KG1 (cell line): ENCODE measurements around the gene FARP1.

Source experiments
- DNase-seq: peaks from one replicate; lab custom pipeline; 2025; lab: John Stamatoyannopoulos, UW

FARP1 gene

DNA sequence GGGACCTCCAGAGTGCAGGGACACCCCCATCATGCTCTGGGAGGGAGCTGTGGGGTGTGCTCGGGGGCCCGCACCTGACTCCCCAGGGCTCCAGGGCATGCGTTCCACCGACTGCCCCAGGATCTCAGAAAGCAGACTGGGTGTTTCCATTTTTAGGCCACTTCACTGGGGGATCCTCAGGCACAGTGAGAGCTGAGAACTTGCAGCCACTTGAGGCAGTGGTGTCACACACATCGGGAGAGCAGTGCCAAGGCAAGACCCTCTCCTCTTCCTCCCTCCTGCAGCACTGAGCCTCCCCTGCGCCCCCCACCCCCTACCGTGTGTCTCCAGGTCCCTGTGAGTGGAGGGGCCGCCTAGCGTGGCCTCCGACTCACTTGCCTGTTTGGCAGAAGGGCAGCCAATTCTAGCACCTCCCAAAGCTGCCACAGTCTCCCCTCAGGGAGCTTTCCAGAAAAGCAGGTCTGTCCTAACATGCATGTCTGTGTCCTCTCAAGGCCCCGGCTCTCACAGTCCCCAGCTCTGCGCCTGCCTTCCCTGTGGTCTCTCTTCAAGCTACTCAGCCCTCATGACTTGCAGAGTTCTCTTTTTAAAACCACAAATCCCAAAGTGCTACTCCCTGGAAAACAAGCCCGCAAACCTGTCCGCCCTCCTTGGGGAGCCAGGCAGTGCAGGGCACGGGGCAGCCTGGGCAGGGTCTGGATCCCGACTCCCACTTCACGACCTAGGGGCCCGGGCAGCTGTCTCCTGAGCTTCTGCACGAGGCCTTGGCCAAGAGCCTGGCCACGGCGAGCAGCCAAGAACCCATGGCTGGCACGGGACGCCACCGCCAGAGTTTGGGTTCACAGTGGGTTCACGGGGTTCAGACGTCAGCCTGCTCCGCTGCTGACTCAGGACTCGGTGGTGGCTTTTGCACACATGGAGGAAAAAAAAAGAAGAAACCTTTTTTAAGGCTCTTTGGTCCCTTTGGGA is 339.9 kb downstream of the FARP1 start:
- no peak for DNase-seq

DNA sequence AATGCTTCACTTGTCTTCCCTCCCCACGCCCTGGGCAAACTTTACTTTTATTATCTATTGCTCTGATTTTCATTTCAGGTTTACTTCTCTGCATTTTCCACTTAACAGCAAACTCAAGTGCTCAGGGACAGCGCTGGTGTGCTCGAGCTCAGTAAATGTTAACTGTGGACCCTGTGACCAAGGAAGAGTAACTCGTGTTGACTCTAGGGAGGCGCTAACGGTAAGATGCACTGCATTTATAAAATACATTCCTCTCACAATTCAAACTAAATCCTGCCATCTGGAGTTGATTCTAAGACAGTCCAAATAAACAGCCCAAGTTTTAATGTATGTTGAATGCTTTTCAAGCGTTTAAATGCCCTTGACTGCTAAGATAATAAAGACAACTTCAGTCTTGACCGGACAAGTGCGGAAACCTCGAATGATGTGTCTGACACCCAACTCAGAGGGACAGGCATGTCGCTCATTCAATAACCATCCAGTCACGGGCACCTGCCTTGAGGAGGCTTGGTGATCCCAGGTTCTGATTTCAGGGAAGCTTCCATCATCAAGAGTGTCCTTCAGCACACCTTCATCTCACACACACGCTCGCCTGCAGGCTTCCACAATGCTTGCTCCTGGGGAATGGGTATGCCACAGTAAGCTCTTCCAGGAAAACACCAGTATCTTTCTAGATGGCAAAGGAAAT is 340.9 kb downstream of the FARP1 start:
- no peak for DNase-seq

DNA sequence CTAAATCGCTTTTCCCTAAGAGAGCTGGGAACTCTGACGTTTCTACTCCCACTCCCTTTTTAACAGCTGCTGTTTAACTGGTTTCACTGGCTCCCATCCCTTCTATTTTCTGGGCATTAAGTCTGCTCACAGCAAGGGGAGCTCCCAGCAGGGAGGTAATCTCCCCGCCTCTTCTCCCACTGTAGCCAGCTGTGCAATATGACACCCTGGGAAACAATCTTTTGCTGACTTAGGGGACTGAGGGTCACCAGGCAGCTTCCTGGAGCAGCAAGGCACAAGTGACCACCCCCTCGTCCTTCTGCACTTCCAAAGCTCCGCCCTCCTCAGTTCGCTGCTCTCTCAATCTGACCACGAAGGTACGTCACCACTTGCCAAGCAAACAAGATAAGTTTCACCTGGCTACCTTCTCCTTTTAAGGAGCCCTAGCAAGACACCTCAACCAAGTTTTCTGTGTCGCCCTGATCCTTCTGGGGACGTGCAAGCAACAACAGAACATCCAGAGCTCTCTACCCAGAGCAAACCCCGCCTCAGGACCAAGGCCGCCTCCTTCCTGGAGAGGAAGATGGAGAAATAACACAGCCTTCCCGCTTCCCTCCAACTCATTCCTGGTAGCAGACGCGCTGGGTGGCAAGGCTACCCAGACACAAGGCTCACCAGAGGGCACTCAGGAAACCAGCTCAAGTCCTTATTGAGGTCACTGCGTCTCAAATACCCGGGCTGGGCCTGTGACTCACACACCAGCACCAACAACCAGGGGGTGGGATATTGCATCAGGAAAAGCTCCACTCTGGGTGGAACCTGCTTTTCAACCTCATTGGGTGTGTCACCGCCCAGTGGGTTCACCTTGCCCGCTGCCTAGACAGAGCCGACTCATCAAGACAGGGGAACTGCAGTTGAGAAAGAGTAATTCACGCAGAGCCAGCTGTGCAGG is 341.7 kb downstream of the FARP1 start:
- no peak for DNase-seq

DNA sequence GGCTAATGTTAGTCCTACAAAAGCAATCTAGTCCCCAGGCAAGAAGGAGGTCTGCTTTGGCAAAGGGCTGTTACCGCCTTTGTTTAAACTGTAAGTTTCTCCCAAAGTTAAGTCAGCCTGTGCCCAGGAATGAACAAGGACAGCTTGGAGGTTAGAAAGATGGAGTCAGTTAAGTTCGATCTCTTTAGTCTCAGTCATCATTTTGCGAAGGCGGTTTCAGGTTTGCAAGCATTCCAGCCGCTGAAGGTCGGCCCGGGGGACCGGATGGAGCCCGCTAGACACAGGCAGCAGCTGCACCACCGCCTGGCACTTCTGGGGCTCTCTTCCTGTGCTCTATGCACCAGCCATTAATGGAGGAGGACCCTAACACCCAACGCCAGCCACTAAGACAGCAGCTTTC is 342.7 kb downstream of the FARP1 start:
- DNase-seq: no peak

DNA sequence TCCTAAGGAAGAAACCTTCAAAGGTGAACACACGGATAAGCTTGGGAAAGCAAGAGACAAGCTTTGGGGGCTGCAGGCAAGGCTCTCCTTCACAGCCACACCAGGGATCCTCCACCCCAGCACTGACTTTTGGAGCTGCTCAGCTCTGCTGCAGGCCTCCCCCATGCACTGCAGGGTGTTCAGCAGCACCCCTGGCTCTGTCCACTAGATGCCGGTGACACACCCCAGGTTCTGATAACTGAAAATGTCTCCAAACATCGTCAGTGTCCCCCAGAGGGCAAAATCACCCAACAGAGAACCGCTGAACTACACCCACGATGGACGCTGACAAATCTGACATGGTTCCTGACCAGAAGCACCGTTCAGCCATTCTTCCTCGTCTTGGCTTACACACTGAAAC is 343.5 kb downstream of the FARP1 start:
- DNase-seq: no peak

DNA sequence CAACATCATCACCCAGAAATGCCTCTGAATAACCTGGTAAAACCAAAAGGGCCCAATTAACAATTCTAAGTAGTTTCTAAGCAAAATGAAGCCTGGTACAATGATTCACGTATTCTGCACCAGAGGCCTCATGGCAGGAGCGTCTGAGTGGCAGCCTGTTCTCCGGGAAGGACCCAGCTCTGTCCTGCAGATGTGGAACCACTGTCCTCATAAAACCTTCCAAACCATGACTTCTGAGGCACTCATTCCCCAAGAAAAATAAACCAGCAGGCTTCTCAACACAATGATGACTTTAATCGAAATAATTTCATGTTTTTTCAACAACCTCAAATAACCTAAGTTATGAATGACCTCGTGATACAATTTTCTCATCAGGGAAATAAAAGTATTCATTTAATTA is 344.1 kb downstream of the FARP1 start:
- no peak for DNase-seq

DNA sequence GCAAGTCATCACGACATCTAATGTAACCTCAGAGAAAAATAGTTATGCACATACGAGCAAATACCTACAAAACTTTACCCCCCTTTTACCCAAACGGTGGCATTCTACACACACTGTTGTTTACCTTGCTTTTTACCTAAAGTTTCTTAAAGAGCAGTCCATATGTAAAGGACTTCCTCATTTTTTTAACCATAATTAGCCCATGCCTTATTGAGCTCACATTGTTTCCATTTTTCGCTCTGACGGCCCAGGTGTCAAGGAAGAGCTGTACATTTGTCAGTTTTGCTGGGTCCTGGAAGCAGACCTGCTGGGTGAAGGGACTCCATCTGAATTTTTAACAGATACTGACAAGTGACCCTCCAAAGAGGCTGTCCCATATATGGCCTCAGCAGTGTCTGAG is 344.6 kb downstream of the FARP1 start:
- DNase-seq: no peak

DNA sequence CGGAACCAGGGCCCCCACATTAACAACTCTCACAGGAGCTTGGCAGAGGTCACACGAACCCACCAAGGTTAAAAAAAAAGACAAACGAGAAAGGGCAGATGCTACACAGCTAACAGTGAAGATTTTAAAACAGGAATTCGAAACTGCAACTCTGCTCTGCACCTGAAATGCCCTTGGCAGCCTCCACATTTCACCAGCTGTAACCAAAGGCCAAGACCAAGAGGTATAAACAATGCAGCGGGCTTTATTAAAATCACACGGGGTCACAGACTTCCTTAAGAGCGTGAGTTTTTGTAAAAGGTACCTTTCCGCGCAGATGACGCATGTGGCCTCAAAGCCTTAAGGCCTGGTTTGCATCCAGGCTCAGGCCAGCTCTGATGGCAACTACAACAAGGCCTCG is 345.8 kb downstream of the FARP1 start:
- no peak for DNase-seq

DNA sequence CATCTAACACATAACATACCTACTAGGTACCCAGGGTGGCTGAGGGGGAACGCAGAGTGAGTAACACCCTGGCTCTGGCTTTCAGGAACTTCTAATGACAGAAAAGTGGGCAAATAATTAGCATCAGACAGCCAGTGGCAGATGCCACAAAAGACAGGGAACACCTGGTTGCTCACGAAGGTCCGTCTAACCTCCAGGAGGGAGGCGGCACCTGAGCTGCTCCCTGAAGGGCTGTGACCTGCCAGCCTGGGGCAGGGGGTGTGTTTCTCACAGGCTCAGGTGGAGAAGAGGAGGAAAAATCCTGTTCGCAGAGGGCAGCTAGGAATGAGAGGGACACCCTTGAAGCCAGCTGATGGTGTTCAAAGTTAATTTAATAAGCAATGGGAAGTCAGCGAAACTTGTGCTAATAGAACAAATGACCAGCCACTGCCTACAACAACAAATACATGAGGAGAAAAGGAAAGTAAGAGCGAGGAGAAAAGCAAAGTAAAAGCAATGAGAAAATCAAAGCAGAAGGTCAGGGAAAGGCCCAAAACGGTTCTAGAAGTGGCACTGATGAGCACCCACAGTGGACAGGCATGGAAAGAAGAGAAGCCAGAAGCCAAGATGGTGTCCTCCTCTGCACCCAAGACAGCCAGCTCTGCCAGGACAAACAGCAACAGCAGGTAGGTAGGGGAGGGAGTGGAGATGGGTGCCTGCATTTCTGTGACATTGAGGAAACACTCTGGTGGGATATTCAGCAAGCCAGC is 346.7 kb downstream of the FARP1 start:
- DNase-seq: no peak

DNA sequence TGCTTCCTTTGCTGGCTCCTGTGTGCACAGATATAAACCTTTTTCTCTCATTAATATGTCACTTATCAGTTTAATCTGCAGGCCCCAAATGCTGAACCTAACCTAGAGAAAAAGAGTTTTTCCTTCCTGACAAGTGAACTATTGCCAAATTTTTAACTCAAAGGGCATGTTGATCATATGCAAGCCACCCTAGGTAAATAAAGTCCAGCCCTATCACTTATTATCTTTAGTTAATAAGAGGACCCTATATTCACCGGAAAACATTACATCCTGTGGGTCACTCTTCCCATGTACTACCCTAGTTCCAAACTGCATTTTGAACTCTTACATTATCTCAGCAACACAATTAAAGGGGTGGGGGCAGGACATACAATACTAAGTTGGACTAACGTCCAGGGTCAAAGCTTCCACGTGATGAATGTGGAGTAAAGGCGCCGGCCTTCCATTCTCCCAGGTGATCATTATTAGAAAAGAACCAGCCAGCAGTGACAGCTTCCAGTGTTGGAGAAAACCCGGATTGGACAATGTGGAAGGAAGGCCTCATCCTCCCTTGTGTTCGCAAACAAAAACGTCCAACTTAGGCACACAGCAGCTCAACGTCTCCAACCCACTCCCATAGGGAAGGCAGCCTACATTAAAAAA is 347.4 kb downstream of the FARP1 start:
- no peak for DNase-seq

DNA sequence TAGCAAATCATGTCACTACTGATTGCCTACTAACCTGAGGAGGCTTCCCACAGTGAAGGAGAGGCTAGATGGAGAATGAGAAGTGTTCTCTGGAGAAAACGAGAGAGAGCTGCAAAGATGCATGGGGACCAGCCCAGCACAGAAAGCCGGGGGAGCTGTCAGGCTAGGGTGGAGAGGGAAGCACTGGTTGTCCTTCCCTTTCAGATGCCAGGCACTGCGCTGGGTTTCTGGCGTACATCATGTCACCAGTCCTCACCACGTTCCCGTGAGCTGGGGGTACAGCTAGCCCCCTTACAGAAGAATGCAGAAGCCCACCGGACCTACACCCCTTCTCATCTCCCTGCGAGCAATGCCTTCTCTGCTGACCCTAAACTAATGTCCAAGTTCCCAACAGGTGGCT is 348.0 kb downstream of the FARP1 start:
- no peak for DNase-seq

DNA sequence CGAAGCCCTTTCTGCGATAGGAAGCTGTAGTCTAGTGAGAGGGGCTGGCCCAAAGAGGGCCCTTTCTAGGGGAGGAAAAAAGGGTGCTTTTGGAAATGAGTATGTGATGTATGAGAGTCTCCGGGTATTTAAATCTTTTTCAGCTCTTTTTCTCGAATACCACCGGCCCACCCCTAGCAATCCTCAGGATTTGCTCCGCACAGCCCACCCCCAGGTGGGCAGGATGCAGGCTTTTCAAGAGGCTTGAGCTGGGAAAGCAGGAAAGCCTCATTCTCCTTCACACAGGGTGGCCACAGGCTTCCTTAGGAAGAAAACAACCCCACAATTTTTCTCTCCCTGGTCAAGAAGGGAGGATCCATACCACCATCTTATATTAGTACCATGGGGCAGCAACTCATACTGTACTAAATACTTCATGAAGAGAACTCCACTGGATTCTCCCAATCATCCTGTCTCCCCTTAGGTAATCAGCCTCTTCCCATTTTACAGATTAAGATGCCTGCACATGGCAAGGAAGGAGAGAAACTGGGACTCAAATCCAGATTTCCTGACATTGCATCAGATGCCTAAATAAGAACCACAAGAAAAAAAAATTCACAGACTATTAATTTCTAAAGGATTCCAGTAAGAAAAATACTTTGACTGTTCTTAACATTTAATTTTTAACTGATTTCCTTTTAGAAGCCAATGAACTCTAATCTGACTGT is 349.6 kb downstream of the FARP1 start:
- DNase-seq: no peak

DNA sequence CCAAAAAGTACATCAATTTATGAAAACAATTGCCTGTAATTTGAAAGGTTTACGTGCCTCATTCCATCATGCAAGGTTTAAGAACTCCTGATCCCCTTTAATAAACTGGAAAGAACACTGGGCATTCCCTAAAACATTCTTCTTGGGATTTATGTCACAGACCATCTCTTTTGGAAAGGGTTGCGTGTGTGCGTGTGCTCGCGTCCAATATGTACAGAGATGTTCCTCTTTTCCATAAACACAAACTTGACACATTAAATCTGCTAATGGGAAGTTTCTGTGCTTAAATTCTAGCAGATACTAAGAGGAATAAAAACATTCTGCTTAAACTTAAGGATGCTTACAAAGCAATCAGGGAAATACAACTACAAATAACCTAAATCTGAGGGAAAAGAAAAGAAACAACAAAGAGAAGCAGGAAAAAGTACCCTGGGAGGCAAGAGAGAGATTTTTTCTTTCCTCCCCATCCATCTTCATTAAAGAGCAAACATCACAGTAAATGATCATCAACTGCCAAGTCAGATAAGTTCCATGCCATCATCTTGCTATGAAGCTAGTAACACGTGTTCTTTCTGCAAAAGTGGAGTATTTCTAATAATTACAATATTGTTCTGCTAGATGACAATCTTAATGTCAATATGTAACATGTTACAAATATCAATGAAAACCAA is 350.3 kb downstream of the FARP1 start:
- no peak for DNase-seq

DNA sequence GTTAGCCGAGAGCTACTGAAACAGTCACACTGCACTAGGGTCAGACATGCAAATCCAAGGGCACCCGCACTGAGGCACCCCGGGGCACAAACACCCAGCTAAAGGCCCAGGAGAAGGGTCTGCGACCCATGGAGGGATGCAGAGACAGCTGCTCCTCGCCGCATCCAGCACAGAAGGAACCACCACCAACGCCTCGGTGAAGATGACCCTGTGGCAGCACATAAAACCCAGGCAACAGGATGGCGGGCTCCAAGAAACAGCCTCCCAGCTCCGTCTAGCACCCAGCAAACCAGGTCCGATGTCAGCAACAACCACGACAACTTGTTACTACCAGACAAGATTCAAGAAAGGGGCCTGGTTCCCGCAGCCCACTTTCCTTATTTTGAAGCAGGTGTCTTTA is 351.9 kb downstream of the FARP1 start:
- DNase-seq: no peak

DNA sequence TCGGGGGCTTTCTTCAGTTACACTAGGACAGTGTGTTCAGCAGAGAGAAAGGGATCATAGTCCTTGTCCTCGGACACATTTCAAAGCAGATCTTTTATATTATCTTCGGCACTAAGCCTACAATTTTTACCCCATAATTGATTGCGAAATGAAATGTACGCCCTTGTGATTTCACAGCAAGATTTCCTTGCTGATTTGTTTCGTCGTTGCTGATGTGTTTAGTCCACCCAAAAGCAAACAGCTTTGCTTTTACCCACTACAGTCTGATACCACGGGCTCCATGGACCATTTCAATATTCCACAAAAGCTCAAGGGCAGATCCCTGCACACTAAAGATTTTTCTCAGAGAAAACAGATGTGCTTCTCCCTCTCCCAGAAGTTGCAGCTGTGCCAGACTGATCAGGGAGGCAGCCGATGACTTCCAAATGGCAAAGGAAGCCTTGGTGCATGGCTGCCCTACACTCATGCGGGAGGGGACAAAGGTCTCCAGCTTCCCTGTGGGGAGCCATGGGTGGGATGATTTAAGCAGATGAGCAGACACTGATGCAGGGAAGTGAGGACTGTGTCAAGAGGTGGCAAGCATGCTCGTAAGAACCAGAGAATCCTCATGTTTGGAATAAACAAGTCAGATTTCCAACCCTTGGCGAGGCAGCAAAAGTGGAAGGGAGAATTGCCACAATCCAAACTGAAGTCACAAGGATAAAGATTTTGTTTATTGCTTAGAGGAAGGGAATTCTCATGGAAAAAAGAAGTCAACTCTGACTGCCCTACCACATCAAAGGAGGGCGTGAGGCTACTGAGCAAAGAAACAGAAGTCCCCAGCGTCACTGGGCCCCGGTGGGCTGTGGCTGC is 353.0 kb downstream of the FARP1 start:
- DNase-seq: no peak

DNA sequence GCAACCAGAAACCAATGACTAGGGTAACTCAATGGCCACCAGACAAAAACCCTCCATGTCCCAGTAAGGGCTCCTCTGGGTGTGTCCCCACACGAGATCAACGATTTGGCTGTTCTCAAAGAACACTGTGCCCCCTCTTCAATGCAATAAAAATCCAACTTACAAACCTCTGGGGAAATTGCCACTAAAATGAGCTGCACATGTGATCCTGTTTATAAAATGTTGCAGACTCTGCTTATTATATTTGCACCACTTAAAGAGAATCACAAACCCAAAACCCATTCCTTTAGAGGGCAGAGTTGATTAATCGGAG is 353.5 kb downstream of the FARP1 start:
- DNase-seq: no peak

DNA sequence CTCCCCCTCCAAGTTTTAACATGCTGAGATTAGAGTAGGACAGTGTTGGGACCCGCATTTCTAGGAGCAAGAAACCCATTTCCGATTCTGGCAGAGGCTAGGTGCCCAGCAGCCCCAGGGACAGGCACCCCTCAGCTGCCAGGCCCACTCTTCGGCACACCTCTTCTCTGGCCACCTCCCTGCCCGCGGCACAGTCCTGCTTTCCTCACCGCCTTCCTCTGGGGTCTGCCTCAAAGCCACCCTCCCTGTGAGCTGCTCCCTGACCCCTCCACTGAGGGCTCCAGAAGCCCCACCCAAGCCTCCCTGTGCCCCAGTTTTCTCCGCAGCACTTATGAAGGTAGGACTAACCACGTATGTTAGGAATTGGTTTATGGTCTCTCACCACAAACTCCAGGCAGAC is 354.1 kb downstream of the FARP1 start:
- DNase-seq: no peak

DNA sequence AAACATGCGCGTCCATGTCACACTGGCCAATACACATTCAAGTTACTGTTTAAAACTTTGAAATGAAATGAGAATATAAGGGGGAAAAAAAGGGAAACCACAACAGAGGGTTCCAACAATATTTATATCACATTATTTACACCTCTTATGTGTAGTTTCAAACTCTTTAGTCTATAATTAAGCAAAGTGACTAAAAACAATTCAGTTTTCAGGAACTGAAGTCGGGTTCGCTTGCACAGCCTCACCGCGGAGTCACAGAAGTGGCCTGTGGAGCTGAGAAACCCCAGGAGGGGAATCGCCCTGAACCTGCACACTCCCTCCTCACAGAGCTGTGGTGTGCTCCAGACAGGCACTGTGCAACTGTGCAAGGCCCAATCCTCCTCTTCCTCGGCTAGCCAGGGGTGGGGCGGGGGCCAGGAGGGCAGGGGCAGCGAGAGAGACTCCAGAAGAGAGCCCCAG is 358.1 kb downstream of the FARP1 start:
- DNase-seq: no peak
